ENCODE results near the gene FGGY.

DNA sequence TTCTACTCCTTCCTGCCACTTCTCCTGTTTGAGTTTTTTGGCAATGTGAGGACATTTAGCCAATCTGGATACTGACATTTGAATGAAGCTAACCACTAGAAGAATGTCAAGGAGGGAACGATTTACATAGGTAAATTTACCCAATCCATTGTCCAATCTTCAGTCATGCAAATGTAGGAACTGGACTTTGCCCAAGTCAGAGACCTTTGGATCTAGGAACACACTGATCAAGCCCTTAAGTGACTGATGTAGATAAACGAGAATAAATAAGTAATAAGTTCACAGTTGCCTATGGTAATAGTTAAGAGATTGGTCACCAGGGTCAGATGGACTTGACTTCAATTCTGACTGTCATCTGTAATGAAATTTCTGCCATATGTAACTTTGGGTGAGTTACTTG, 177.6 kb downstream of the FGGY start:
- TF ChIP-seq, protein P1, sequence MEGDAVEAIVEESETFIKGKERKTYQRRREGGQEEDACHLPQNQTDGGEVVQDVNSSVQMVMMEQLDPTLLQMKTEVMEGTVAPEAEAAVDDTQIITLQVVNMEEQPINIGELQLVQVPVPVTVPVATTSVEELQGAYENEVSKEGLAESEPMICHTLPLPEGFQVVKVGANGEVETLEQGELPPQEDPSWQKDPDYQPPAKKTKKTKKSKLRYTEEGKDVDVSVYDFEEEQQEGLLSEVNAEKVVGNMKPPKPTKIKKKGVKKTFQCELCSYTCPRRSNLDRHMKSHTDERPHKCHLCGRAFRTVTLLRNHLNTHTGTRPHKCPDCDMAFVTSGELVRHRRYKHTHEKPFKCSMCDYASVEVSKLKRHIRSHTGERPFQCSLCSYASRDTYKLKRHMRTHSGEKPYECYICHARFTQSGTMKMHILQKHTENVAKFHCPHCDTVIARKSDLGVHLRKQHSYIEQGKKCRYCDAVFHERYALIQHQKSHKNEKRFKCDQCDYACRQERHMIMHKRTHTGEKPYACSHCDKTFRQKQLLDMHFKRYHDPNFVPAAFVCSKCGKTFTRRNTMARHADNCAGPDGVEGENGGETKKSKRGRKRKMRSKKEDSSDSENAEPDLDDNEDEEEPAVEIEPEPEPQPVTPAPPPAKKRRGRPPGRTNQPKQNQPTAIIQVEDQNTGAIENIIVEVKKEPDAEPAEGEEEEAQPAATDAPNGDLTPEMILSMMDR (IDR thresholded peaks at IDR 0.05) = no peak
- no peak for TF ChIP-seq EZH2 (IDR thresholded peaks at IDR 0.05)

All from neural progenitor cell (in vitro differentiated cells).